Measurements from ENCODE around the gene ABHD2.

Gene ABHD2

DNA sequence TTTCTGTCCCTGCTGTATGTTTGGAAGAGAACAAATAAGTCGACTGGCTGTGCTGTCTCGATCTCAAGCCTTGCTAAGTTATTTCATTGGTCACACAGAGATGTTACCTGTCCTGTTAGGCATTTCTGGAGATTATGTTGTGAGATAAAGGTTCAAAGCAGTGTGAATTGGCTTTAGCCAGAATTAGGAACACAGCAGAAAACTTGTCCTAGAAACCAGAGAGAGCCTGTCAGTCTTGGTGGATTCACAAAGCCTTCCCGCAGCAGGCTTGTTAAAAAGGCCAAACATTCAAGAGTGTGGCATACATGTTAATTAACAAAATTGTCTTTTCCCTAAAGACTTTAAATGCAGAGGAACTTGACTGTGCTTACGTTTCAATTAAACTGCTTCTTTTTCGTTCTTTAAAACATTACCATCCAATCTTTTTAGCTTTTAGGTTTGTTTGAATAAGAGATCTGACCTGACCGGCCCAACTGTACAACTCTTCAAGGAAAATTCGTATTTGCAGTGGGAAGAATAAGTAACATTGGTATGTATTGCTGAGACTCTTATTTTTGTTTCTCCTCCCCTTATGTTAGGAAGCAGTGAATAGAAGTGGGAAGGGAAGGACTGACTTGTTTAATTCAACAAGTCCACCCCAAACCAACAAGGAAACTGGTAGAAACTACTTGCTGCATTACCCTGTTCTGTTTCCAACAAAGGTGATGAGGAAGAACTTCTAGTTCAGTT, 25.2 kb downstream of the ABHD2 start:
- no peak for TF ChIP-seq FOXP2 (optimal IDR thresholded peaks at IDR 0.05; ENCODE audit: borderline replicate concordance, extremely low read depth, extremely low read length, insufficient read depth)
- TF ChIP-seq POLR2AphosphoS5 (IDR thresholded peaks at IDR 0.05; ENCODE audit: low read depth, low read length) = no peak
- TF ChIP-seq REST (IDR thresholded peaks at IDR 0.05; ENCODE audit: insufficient read depth in 1 of 2, low read depth in 2 of 2, low read length in 2 of 2) = no peak
- no peak for TF ChIP-seq SIN3A (IDR thresholded peaks at IDR 0.05; ENCODE audit: borderline replicate concordance, insufficient read depth, low read length)
- no peak for TF ChIP-seq TAF1 (IDR thresholded peaks at IDR 0.05; ENCODE audit: borderline replicate concordance, insufficient read depth, low read length)

DNA sequence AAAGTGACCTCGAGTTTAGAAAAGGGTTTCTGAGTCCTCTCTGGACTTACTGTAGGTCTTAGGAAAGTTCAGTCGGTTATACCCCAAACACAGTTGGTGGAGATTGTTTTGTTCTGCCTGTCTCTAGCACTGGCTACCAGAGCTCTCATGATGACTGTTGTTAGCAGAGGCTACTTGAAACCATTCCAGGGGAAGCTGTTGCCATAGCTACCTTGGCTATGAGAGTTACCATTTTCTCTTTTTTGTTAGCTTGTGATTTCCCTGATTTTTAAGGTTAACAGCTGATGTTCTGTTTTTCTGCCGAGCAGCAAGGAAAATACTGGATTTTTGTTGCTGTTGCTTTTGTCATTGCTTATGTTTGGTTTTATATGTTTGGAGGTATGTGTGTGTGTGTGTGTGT, 26.7 kb downstream of the ABHD2 start:
- no peak for TF ChIP-seq TAF1 (IDR thresholded peaks at IDR 0.05; ENCODE audit: borderline replicate concordance, insufficient read depth, low read length)
- no peak for TF ChIP-seq REST (IDR thresholded peaks at IDR 0.05; ENCODE audit: insufficient read depth in 1 of 2, low read depth in 2 of 2, low read length in 2 of 2)
- no peak for TF ChIP-seq FOXP2 (optimal IDR thresholded peaks at IDR 0.05; ENCODE audit: borderline replicate concordance, extremely low read depth, extremely low read length, insufficient read depth)
- no peak for TF ChIP-seq POLR2AphosphoS5 (IDR thresholded peaks at IDR 0.05; ENCODE audit: low read depth, low read length)
- TF ChIP-seq SIN3A (IDR thresholded peaks at IDR 0.05; ENCODE audit: borderline replicate concordance, insufficient read depth, low read length) = no peak

- TF ChIP-seq TAF1 (IDR thresholded peaks at IDR 0.05; ENCODE audit: borderline replicate concordance, insufficient read depth, low read length) = no peak
- no peak for TF ChIP-seq FOXP2 (optimal IDR thresholded peaks at IDR 0.05; ENCODE audit: borderline replicate concordance, extremely low read depth, extremely low read length, insufficient read depth)
- no peak for TF ChIP-seq POLR2AphosphoS5 (IDR thresholded peaks at IDR 0.05; ENCODE audit: low read depth, low read length)
- no peak for TF ChIP-seq REST (IDR thresholded peaks at IDR 0.05; ENCODE audit: insufficient read depth in 1 of 2, low read depth in 2 of 2, low read length in 2 of 2)
- no peak for TF ChIP-seq SIN3A (IDR thresholded peaks at IDR 0.05; ENCODE audit: borderline replicate concordance, insufficient read depth, low read length)
Measured at GRCh38 chr15:89115547-89115946, 27.3 kb downstream of the ABHD2 start.

DNA sequence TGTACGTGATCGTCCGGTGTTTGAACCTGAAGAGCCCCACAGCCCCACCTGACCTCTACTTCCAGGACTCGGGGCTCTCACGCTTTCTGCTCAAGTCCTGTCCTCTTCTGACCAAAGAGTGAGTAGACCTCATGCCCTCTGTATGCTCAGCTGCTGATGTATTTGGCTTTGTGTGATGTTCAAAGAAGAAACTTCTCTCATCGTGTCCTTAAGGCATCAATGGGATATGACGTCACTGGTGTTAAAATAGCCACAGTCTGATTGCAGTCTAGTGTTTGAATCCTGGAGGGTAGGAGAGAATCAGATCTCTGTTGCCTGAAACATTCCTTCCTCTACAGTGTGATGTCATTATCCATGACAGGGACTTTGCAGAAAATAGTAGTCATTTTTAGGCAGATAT, 28.1 kb downstream of the ABHD2 start:
- TF ChIP-seq SIN3A (IDR thresholded peaks at IDR 0.05; ENCODE audit: borderline replicate concordance, insufficient read depth, low read length) = no peak
- TF ChIP-seq TAF1 (IDR thresholded peaks at IDR 0.05; ENCODE audit: borderline replicate concordance, insufficient read depth, low read length) = no peak
- TF ChIP-seq REST (IDR thresholded peaks at IDR 0.05; ENCODE audit: insufficient read depth in 1 of 2, low read depth in 2 of 2, low read length in 2 of 2) = no peak
- no peak for TF ChIP-seq POLR2AphosphoS5 (IDR thresholded peaks at IDR 0.05; ENCODE audit: low read depth, low read length)
- no peak for TF ChIP-seq FOXP2 (optimal IDR thresholded peaks at IDR 0.05; ENCODE audit: borderline replicate concordance, extremely low read depth, extremely low read length, insufficient read depth)
